Vagina (tissue), 2 donors: Measurements from ENCODE around the gene RANBP17.

ENCODE experiments used
- POLR2A ChIP-seq, 2 donors: fragments of 450-650 bp; IDR thresholded peaks; one replicate each; pipeline ENCODE4 v1.6.1; 2017; ENCODE audit warnings: antibody characterized with exemption in 2 of 2, mild to moderate bottlenecking in 2 of 2, moderate library complexity in 2 of 2
- TF ChIP-seq, protein P1 (sequence below), 3 experiments: fragments of 450-650 bp in 2 of 3; fragments of 200-600 bp in 1 of 3; sonication (generic) in 1 of 3; IDR thresholded peaks; one replicate each; pipeline ENCODE4 v1.5.1; 2017 to 2019; ENCODE audit warnings: antibody characterized with exemption in 3 of 3, mild to moderate bottlenecking in 2 of 3, moderate library complexity in 2 of 3

DNA sequence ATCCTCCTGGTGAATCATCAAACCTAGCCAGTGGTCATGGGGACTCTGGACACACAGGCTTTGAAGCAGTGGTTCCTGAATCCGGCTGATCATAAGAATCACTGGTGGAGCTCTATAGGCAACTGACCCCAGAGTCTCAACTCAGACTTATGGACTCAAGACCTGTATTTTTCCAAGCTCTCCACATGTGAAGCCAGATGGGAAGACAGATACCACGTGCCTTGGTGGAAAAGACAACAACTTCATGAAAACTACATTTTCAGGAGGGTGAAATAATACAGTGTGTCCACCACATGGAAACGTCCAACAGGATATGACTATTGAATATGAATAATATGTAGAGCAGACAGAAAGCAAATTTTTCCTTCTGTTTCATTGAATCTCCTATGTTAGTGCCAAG is 44.6 kb upstream of the RANBP17 start:
- TF ChIP-seq, protein P1, sequence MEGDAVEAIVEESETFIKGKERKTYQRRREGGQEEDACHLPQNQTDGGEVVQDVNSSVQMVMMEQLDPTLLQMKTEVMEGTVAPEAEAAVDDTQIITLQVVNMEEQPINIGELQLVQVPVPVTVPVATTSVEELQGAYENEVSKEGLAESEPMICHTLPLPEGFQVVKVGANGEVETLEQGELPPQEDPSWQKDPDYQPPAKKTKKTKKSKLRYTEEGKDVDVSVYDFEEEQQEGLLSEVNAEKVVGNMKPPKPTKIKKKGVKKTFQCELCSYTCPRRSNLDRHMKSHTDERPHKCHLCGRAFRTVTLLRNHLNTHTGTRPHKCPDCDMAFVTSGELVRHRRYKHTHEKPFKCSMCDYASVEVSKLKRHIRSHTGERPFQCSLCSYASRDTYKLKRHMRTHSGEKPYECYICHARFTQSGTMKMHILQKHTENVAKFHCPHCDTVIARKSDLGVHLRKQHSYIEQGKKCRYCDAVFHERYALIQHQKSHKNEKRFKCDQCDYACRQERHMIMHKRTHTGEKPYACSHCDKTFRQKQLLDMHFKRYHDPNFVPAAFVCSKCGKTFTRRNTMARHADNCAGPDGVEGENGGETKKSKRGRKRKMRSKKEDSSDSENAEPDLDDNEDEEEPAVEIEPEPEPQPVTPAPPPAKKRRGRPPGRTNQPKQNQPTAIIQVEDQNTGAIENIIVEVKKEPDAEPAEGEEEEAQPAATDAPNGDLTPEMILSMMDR (IDR thresholded peaks at IDR 0.05), result no peak
- no peak for TF ChIP-seq POLR2A (IDR thresholded peaks at IDR 0.05)
